HCT116 (cell line): ENCODE results near the gene ALX4.

Experiments
- CTCF ChIP-seq, 3 experiments: fragments of 200-600 bp in 1 of 3; sonication (generic) in 1 of 3; IDR thresholded peaks in 2 of 3; conservative IDR thresholded peaks in 1 of 3; 2 replicates each; pipeline ENCODE4 v1.5.1; 2012 to 2017; ENCODE audit warnings: low read depth in 2 of 3, low read length in 2 of 3, antibody characterized with exemption in 1 of 3, borderline replicate concordance in 1 of 3, control low read depth in 1 of 3, mild to moderate bottlenecking in 1 of 3, mixed read lengths in 1 of 3, mixed run types in 1 of 3, moderate library complexity in 1 of 3; ENCODE audit not compliant: insufficient read depth in 1 of 3
- EZH2 ChIP-seq: fragments of 200-600 bp; sonication (generic); IDR thresholded peaks from 2 replicates; pipeline ENCODE4 v1.6.1; 2017; ENCODE audit warnings: antibody characterized with exemption, mixed run types
- EZH2phosphoT487 ChIP-seq: fragments of 200-600 bp; IDR thresholded peaks from 2 replicates; pipeline ENCODE4 v1.6.1; 2018; ENCODE audit warnings: antibody characterized with exemption, borderline replicate concordance
- JUND ChIP-seq: IDR thresholded peaks from 2 replicates; pipeline ENCODE4 v1.6.1; 2012
- MAX ChIP-seq: IDR thresholded peaks from 2 replicates; pipeline ENCODE4 v1.6.1; 2012
- POLR2A ChIP-seq: IDR thresholded peaks from 2 replicates; pipeline ENCODE4 v1.7.0; 2011; ENCODE audit warnings: borderline replicate concordance; ENCODE audit not compliant: insufficient read depth, insufficient read length; ENCODE audit errors: extremely low read depth
- POLR2AphosphoS5 ChIP-seq: IDR thresholded peaks from 2 replicates; pipeline ENCODE4 v1.6.1; 2011; ENCODE audit warnings: mild to moderate bottlenecking, low read depth, low read length, moderate library complexity
- RAD21 ChIP-seq: IDR thresholded peaks from 2 replicates; pipeline ENCODE4 v1.6.1; 2012; ENCODE audit warnings: low read depth, mild to moderate bottlenecking
- REST ChIP-seq: IDR thresholded peaks from 2 replicates; pipeline ENCODE4 v1.6.1; 2012; ENCODE audit warnings: low read depth
- TCF7L2 ChIP-seq: IDR thresholded peaks from 2 replicates; pipeline ENCODE4 v1.7.0; 2011; ENCODE audit warnings: borderline replicate concordance, inconsistent platforms; ENCODE audit not compliant: insufficient read depth, insufficient read length; ENCODE audit errors: extremely low read depth
- YY1 ChIP-seq: IDR thresholded peaks from 2 replicates; pipeline ENCODE4 v1.6.1; 2011; ENCODE audit warnings: low read length, low read depth, moderate library complexity, mild to moderate bottlenecking; ENCODE audit not compliant: insufficient replicate concordance; ENCODE audit errors: extremely low read depth
- ZNF274 ChIP-seq: fragments of 200-500 bp; sonication (Bioruptor generic); IDR thresholded peaks from 2 replicates; pipeline ENCODE4 v1.6.1; 2014; ENCODE audit warnings: mild to moderate bottlenecking, low read depth, low read length, inconsistent platforms

GRCh38 chr11:44308256-44308922 is 1.6 kb downstream of the ALX4 start:
- TF ChIP-seq CTCF (IDR thresholded peaks at IDR 0.05 in 2 of 3, conservative IDR thresholded peaks at IDR 0.05 in 1 of 3; ENCODE audit: borderline replicate concordance in 1 of 3, insufficient read depth in 1 of 3, low read depth in 2 of 3, low read length in 2 of 3) (no peak), RAD21 (no peak), POLR2A (no peak), EZH2phosphoT487 (no peak), POLR2AphosphoS5 (no peak), MAX (no peak), JUND (no peak), EZH2 (no peak), REST (no peak), ZNF274 (no peak), YY1 (no peak), TCF7L2 (no peak)
